ENCODE data around the gene NAA80. TPM values are rescaled to one million over a fixed set of nuclear protein-coding genes. Genes with fewer than 3 reads are reported as not detected.
A peak's percentile ranks its signal among the peaks of the same experiment; 100 is the strongest.
"Not testable (repeated sequence)": the region's sequence is repeated elsewhere in the genome, so short reads cannot be mapped to it uniquely, and the experiment has no call there.

NAA80 gene
- total RNA-seq, 1 donor from 2014 or later, result 18.1 TPM

DNA sequence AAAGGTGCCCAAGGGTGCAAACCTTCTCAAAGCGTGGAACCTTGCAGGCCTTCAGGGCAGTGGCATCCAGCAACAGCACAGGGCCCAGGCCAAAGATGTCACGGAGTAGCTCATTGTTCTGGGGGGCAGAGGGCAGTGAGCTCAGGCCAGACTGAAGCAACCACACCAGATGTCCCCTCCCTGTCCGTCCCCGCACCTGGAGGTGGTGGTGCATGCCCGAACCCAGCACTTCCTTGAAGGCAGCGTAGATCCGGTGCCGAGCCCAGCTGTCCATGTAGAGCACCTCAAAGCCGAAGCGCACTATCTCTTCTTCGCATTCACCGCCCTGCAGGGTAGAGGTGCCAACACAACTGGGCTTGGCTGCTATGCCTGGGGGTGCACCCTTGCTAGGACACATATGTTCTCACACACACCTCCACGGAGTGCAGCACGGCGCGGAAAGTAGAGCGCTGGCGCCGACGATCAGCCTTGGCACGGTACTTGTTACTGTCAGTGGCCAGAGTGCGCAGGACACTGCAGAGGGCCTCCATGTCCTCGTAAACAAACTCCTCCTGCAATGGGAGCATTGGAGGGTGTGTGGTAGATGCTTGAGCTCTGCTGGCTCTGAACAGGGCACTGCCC, 10.7 kb downstream of the NAA80 start:
- DNase-seq (ENCODE audit: low spot score), result no peak
- H3K27ac Mint-ChIP-seq, result no peak overlapping the region
- H3K36me3 Mint-ChIP-seq (ENCODE audit: low read depth), result peaks cover 15% of the 10 kb centered on the region
- peaks cover 14% of the 10 kb centered on the region for H3K4me1 Mint-ChIP-seq (ENCODE audit: low read depth)
- H3K27me3 Mint-ChIP-seq (ENCODE audit: insufficient read depth), result no peaks in the 10 kb centered on the region
- intact Hi-C loops (cut with micrococcal nuclease), result no loop called here
- no peaks in the 10 kb centered on the region for H3K9me3 Mint-ChIP-seq
- no peak overlapping the region for H3K4me3 Mint-ChIP-seq

DNA sequence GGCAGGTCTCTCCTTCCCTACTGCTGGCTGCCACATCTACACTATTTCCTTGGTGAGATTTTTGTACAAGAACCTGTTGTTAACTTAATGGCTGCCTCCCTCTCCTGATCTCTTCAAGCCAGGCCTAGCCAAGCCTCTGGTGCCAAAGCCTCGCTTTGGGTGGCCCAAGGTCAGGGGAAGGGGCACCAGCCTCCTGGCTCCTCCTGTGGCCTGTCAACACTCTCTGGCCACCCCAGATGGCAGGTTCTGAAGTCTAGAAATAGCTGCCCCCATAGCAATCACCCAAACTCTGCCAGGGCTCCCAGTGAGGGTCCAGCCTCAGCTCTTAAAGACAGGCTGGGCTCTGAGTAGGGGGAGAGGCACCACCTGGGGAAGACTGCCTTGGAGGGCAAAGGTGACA, 11.9 kb downstream of the NAA80 start:
- no peak for DNase-seq (ENCODE audit: low spot score)
- peaks cover 15% of the 10 kb centered on the region for H3K36me3 Mint-ChIP-seq (ENCODE audit: low read depth)
- H3K27ac Mint-ChIP-seq, result no peak overlapping the region
- no peaks in the 10 kb centered on the region for H3K27me3 Mint-ChIP-seq (ENCODE audit: insufficient read depth)
- H3K9me3 Mint-ChIP-seq, result no peaks in the 10 kb centered on the region
- intact Hi-C loops (cut with micrococcal nuclease), result no loop called here
- H3K4me3 Mint-ChIP-seq, result no peak overlapping the region
- H3K4me1 Mint-ChIP-seq (ENCODE audit: low read depth), result peaks cover 6% of the 10 kb centered on the region

DNA sequence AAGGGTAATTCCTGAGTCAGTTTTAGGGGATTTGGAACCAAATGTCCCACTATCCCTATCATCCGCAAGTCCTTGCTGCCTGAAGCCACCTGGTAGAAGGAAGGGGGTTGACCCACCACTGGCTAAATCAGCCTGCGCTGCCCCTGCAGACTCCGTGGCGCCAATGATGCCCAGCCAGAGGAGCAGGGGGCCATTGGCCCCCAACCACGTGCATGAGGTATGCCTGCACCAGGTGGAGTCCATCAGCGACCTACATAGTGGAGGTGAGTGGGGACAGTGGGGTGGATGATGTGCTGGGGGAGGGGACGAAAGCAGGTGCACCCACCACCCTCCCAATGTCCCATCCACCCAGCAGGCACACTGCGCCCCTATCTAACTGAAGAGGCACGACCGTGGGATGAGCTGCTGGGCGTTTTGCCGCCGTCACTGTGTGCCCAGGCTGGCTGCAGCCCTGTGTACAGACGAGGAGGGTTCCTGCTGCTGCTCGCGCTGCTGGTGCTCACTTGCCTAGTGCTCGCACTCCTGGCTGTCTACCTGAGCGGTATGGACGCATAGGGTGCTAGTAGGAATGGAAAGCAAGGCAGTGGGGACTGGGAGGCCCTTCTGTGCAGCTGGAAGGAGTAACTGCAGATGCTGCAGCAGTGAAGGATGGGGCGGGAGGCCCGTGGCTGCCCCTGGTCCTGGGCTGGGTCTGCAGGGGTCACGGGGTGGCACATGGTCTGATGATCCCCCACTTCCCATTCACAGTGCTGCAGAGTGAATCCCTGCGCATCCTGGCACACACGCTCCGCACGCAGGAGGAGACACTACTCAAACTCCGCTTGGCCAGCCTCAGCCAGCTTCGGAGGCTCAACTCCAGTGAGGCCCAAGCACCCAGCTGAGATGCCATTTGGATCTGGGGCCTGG, 12.6 kb downstream of the NAA80 start:
- Mint-ChIP-seq H3K4me3 (no peak overlapping the region), H3K27ac (no peak overlapping the region), H3K27me3 (ENCODE audit: insufficient read depth) (no peaks in the 10 kb centered on the region), H3K36me3 (ENCODE audit: low read depth) (peaks cover 15% of the 10 kb centered on the region), H3K9me3 (no peaks in the 10 kb centered on the region), H3K4me1 (ENCODE audit: low read depth) (peaks cover 6% of the 10 kb centered on the region)
- DNase-seq (ENCODE audit: low spot score), result no peak
- intact Hi-C loops (cut with micrococcal nuclease), result no loop called here

DNA sequence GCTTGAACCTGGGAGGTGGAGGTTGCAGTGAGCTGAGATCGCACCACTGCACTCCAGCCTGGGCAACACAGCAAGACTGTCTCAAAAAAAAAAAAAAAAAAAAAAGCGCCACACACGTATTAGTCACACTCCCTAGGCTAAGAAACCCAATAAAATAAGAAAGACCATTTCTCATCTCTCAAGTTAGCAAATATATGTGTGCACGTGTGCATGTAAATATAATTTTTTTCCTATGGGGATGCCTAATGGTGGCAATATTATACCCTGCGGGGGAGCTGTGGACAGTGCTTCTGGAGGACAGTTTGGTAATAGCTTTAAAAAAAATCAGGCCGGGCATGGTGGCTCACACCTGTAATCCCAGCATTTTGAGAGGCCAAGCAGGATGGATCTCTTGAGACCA, 15.1 kb downstream of the NAA80 start:
- H3K36me3 Mint-ChIP-seq (ENCODE audit: low read depth); H3K27ac Mint-ChIP-seq; H3K9me3 Mint-ChIP-seq; H3K4me1 Mint-ChIP-seq (ENCODE audit: low read depth); H3K27me3 Mint-ChIP-seq (ENCODE audit: insufficient read depth); intact Hi-C loops (cut with micrococcal nuclease); H3K4me3 Mint-ChIP-seq; DNase-seq (ENCODE audit: low spot score): not testable (repeated sequence)

DNA sequence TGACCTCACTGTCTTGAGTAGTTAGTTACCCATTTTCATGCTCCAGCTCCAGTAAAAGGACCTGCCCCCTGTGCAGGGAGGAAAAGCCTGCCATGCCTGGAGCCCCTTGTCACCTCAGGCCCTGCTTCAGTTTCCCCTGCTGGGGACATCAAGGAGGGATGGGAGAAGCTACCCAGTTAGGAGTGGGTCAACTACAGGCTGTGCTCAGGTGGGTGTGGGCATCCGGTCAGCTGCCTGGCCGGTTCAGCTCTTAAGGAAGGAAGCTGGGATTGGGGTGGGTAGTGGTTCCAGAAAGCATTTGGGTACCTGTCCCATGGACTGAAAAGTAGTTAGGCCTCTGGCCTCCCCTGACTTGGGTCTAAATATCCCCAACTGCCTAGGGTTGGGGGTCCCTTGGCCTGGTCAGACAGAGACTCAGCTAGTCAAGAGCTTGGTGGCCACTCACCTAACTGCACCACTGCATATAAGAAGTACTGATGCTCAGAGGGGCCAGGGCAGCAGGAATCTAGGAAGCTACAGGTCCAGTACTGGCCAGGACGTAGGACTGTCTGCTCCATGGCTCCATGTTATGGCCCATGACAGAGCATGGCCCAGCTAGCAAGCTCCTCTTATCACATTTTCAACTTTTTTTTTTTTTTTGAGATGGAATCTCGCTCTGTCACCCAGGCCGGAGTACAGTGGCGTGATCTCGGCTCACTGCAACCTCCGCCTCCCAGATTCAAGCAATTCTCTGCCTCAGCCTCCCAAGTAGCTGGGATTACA, 19.8 kb downstream of the NAA80 start:
- DNase-seq (ENCODE audit: low spot score), result no peak
- H3K4me1 Mint-ChIP-seq (ENCODE audit: low read depth), result peaks cover 11% of the 10 kb centered on the region
- no peak overlapping the region for H3K4me3 Mint-ChIP-seq
- H3K36me3 Mint-ChIP-seq (ENCODE audit: low read depth), result no peaks in the 10 kb centered on the region
- H3K9me3 Mint-ChIP-seq, result no peaks in the 10 kb centered on the region
- intact Hi-C loops (cut with micrococcal nuclease), result no loop called here
- H3K27ac Mint-ChIP-seq, result no peak overlapping the region
- H3K27me3 Mint-ChIP-seq (ENCODE audit: insufficient read depth), result peaks cover 31% of the 10 kb centered on the region

DNA sequence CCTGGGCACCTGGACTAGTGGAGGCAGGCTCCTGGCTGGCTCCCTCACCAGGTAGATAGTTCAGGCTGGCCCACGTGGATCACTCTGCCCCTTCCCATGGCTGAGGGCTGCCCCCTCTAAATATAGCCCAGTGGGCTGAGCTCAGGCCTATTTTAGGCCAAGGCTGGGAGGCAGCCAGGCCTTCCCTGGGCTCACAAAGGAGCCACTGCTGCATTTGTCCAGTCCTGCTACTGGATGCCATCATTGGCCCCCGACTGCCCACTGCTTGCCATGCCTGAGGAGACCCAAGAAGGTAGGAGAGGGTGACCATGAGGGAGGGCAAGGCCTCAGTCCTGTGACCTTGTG, 20.4 kb downstream of the NAA80 start, which contains the start of gene LSMEM2:
Gene LSMEM2, plus strand, starts transcription at position 208 of the 345 bp plus-strand sequence. Its CDS starts 27 bp downstream, at position 235.
- no peak within 1 kb of the TSS for H3K4me3 Mint-ChIP-seq
- DNase-seq (ENCODE audit: low spot score), result no peak
- peaks cover 16% of the 10 kb centered on the region for H3K4me1 Mint-ChIP-seq (ENCODE audit: low read depth)
- H3K9me3 Mint-ChIP-seq, result no peaks in the 10 kb centered on the region
- H3K27ac Mint-ChIP-seq, result no peak within 1 kb of the TSS
- intact Hi-C loops (cut with micrococcal nuclease), result no loop called here
- no peaks in the 10 kb centered on the region for H3K36me3 Mint-ChIP-seq (ENCODE audit: low read depth)
- peaks cover 36% of the 10 kb centered on the region for H3K27me3 Mint-ChIP-seq (ENCODE audit: insufficient read depth)

DNA sequence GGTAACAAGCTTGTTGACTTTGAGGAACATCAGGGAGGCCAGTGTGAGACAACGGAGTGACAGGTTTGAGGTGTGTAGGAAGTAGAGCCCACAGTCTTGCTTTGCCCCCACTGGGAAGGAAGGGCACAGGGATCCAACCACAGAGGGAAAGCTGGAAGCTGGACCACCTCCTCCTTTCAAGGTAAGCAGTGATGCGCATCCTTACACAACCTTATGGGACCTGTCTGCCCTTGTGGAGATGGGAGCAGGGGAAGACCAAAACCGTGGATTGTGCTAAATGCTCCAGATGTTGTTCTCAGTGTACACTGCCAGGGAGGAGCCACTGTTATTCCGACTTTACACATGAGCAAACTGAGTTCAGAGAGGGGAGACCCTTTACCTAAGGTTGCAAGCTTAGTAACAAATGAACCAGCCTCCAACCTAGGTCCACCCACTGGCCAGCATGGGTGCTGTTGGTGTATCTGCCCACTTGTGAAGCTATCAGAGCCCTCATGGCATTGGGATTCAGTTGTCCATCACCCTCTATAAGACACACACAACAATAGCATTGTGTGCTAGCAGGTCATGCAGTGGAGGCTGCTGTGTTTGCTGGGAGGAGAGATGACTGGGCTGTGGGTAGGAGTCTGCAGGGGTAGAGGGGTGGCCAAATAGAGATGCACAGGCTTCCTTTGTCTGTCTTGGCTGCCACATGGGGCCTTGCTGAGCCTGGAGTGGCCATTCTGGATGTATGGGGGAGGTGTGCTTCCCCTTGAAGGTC, 20.9 kb downstream of the NAA80 start:
- intact Hi-C loops (cut with micrococcal nuclease), result no loop called here
- Mint-ChIP-seq H3K36me3 (ENCODE audit: low read depth) (no peaks in the 10 kb centered on the region), H3K4me1 (ENCODE audit: low read depth) (peaks cover 16% of the 10 kb centered on the region), H3K27me3 (ENCODE audit: insufficient read depth) (peaks cover 36% of the 10 kb centered on the region), H3K4me3 (no peak overlapping the region), H3K27ac (no peak overlapping the region), H3K9me3 (no peaks in the 10 kb centered on the region)
- DNase-seq (ENCODE audit: low spot score), result no peak

DNA sequence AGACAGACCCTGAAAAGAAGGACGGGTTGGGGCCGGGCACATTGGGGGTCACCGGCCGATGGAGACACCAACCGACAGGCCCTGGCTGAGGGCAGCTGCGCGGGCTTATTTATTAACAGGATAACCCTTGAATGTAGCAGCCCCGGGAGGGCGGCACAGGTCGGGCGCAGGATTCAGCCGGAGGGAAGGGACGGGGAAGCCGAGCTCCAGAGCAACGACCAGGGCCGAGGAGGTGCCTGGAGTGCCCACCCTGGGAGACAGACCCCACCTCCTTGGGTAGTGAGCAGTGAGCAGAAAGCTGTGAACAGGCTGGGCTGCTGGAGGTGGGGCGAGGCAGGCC, 22.5 kb downstream of the NAA80 start:
- Mint-ChIP-seq H3K4me3 (no peak overlapping the region), H3K27me3 (ENCODE audit: insufficient read depth) (peaks cover 40% of the 10 kb centered on the region), H3K4me1 (ENCODE audit: low read depth) (peaks cover 21% of the 10 kb centered on the region), H3K27ac (no peak overlapping the region), H3K36me3 (ENCODE audit: low read depth) (no peaks in the 10 kb centered on the region), H3K9me3 (no peaks in the 10 kb centered on the region)
- no peak for DNase-seq (ENCODE audit: low spot score)
- intact Hi-C loops (cut with micrococcal nuclease), result no loop called here

DNA sequence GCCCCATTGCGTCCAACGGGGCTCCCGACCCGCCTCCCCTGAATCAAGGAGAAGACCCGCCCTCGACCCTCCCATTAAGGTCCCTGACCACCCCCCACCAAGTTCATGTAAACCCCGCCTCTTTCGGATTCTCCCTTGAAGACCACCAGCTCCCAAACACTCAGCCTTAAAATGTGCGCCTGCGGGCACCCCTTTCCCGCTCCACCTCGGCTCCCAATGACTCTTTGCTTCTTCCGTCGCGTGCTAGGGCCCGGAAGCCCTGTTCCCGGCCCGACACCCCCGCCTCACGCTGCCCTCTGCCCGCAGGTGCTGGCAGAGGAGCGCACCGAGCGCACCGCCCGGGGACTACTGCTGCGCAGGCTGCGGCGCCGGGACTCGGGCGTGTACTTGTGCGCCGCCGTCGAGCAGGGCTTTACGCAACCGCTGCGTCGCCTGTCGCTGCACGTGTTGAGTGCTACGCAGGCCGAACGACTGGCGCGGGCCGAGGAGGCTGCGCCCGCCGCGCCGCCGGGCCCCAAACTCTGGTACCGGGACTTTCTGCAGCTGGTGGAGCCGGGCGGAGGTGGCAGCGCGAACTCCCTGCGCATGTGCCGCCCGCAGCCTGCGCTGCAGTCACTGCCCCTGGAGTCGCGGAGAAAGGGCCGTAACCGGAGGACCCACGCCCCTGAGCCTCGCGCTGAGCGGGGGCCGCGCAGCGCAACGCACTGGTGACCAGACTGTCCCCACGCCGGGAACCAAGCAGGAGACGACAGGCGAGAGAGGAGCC, 23.0 kb downstream of the NAA80 start:
- Mint-ChIP-seq H3K27ac (peak overlapping the region; percentile 40), H3K9me3 (no peaks in the 10 kb centered on the region), H3K27me3 (ENCODE audit: insufficient read depth) (peaks cover 40% of the 10 kb centered on the region), H3K4me1 (ENCODE audit: low read depth) (peaks cover 21% of the 10 kb centered on the region), H3K36me3 (ENCODE audit: low read depth) (no peaks in the 10 kb centered on the region), H3K4me3 (no peak overlapping the region)
- intact Hi-C loops (cut with micrococcal nuclease), result no loop called here
- DNase-seq (ENCODE audit: low spot score), result no peak

DNA sequence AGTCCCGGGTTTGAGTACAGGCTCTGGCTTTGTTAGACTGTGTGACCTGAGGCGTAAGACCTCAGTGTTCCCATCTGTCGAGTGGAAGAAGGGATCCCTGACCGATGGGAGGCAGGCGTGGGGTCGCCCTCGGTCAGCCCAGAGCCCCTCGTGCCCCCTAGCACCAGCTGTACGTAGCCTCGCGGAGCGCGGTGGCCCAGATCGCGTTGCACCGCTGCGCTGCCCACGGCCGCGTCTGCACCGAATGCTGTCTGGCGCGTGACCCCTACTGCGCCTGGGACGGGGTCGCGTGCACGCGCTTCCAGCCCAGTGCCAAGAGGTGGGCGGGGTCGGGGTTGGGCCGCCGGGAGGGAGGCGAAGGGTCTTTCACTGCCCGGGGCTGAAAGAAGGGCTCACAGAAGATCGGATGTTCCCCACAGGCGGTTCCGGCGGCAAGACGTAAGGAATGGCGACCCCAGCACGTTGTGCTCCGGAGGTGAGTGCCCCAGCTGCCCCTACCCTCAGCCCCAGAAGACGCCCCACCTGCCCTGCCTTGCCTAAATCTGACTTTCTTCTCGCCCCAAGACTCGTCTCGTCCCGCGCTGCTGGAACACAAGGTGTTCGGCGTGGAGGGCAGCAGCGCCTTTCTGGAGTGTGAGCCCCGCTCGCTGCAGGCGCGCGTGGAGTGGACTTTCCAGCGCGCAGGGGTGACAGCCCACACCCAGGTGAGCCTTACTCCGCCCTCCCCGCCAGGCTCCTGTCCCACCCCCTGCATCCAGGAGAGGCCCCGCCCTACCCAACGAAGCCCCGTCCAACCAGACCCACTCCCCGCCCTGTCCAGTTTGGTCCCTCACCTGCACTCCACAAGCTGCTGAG, 23.8 kb downstream of the NAA80 start:
- H3K9me3 Mint-ChIP-seq, result no peaks in the 10 kb centered on the region
- intact Hi-C loops (cut with micrococcal nuclease), result no loop called here
- DNase-seq (ENCODE audit: low spot score), result no peak
- peak overlapping the region; percentile 40 for H3K27ac Mint-ChIP-seq
- H3K36me3 Mint-ChIP-seq (ENCODE audit: low read depth), result no peaks in the 10 kb centered on the region
- peaks cover 21% of the 10 kb centered on the region for H3K4me1 Mint-ChIP-seq (ENCODE audit: low read depth)
- peaks cover 40% of the 10 kb centered on the region for H3K27me3 Mint-ChIP-seq (ENCODE audit: insufficient read depth)
- no peak overlapping the region for H3K4me3 Mint-ChIP-seq

DNA sequence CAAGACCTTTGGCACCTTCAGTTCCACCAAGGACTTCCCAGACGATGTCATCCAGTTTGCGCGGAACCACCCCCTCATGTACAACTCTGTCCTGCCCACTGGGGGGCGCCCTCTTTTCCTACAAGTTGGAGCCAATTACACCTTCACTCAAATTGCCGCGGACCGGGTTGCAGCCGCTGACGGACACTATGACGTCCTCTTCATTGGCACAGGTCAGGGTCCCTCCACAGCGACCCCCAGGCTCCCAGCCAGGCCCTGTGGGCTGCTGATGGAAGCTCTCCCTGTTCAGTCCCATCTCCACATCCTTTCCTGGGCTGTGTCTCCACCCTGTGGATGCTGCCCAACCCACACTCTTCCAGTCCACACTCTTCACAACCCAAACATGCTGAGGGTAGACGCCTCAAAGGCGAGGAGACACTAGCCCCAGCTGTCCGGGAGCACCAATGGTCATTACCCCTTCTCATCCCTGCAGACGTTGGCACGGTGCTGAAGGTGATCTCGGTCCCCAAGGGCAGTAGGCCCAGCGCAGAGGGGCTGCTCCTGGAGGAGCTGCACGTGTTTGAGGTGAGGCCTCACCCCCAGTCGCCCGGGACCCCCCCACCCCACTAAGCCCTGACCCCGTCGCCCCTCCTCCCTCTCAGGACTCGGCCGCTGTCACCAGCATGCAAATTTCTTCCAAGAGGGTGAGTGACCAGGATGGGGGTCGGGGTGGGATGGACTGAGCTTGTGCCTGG, 24.7 kb downstream of the NAA80 start:
- intact Hi-C loops (cut with micrococcal nuclease), result loop anchor here (1.0 kb wide), 1 partner anchor 50 kb away; no protein-coding TSS in a partner anchor
- Mint-ChIP-seq H3K4me3 (peak overlapping the region; percentile 41), H3K27ac (no peak overlapping the region), H3K4me1 (ENCODE audit: low read depth) (peaks cover 21% of the 10 kb centered on the region), H3K9me3 (no peaks in the 10 kb centered on the region), H3K27me3 (ENCODE audit: insufficient read depth) (peaks cover 40% of the 10 kb centered on the region), H3K36me3 (ENCODE audit: low read depth) (no peaks in the 10 kb centered on the region)
- DNase-seq (ENCODE audit: low spot score), result peak; percentile 62

Measured in activated T-helper 1 cell treated with anti-CD3 and anti-CD28 coated beads, Interleukin-12 subunit alpha, Interleukin-12 subunit beta, Interleukin-2, Interleukin-4 antibody, amounts not matched to agents 30 ng/mL and 10 ng/mL and 1 ng/mL, durations not matched to agents 14 hours and 24 hours and 36 hours (primary cell).